HG03575 (cell line): ENCODE data around the gene DVL1.
"Not testable (repeated sequence)": the region's sequence is repeated elsewhere in the genome, so short reads cannot be mapped to it uniquely, and the experiment has no call there.

ENCODE experiments used
- ATAC-seq: cut with Tn5 transposase; IDR thresholded peaks from one replicate; pipeline ENCODE4 v1.9.1; 2021; ENCODE audit not compliant: unreplicated experiment, insufficient number of reproducible peaks, low FRiP score; ENCODE audit errors: extremely low read depth

DVL1 gene

DNA sequence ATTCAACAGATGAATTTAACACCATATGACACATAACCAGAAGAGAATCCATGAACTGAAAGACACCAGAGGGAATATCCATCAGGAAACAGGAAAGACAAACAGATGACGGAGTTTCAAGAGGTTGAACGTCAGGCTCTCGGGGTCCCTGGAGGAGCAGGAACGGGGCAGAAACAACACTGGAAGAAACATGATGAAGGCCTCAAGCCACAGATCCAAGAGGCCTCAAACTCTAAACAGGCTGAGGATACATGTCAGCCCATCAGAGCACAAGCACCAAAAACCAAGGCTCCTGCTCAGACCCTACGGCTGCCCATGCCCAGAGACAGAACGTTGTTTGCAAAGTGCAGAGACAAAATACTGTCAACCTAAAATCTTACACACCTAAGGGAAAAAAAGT, 31.8 kb downstream of the DVL1 start:
- no peak for ATAC-seq

DNA sequence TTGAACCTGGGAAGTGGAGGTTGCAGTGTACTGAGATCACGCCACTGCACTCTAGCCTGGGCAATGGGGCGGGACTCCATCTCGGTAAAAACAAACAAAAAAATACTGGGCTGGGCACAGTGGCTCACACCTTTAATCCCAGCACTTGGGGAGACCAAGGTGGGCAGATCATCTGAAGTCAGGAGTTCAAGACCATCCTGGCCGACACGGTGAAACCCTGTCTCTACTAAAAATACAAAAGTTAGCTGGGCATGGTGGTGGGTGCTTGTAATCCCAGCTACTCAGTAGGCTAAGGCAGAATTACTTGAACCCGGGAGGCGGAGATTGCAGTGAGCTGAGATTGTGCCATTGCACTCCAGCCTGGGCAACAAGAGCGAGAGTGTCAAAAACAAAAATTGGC, 33.0 kb downstream of the DVL1 start:
- ATAC-seq: not testable (repeated sequence)

DNA sequence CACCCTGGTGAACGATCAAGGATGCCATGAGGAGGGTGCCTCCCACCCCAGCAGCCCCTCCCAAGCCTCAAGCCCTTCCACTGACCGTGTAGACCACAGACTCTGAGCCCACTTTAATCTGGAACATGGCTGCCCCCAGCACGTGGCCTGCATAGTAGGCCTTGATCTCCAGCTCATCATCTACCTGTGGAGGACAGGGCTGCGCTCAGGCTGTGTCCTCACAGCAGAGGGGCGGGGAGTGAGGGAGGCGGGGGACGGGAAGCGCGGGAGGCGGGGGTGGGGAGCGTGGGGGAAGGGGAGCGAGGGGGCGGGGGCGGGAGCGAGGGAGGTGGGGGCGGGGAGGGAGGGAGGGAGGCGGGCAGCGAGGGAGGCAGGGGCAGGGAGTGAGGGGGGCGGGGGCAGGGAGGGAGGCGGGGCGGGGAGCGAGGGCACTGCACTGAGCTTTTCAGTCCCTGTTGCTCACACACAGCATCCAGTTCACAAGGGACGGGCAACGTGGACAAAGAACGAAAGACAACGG, 33.7 kb downstream of the DVL1 start:
- no peak for ATAC-seq

DNA sequence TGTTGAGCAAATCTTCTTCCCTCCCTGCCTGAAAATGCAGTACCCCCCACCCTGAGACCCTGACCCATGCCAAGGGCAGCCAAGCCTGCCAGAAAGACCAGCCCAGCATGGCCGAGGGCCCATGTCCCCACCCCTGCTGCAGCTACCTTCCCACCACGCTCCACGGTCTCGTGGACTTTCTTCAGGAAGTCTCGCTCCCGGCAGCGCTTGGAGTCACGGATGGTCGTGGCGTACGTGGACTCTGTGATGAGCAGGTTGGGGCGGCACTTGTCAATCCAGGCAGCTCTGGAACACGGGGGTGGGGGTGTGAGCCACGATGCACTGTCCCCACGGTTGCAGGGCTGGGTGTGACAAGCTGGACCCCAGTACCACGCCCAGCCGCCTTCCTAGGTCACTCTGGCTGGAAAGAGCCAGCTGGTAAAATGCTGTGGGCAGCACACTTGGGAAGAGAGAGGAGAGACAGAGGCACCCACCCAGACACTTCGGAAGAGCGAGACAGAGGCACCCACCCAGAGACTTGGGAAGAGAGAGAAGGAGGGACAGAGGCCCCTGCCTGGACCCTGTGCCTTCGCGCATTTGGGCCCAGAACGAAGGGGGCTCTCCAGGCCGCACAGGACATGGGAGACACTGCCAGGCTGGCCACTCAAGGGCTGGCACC, 34.4 kb downstream of the DVL1 start:
- no peak for ATAC-seq

GRCh38 chr1:1314237-1314586, 35.0 kb downstream of the DVL1 start:
- no peak for ATAC-seq

- no peak for ATAC-seq
These were observed 35.5 kb downstream of the DVL1 start for GRCh38 chr1:1313500-1314236.

DNA sequence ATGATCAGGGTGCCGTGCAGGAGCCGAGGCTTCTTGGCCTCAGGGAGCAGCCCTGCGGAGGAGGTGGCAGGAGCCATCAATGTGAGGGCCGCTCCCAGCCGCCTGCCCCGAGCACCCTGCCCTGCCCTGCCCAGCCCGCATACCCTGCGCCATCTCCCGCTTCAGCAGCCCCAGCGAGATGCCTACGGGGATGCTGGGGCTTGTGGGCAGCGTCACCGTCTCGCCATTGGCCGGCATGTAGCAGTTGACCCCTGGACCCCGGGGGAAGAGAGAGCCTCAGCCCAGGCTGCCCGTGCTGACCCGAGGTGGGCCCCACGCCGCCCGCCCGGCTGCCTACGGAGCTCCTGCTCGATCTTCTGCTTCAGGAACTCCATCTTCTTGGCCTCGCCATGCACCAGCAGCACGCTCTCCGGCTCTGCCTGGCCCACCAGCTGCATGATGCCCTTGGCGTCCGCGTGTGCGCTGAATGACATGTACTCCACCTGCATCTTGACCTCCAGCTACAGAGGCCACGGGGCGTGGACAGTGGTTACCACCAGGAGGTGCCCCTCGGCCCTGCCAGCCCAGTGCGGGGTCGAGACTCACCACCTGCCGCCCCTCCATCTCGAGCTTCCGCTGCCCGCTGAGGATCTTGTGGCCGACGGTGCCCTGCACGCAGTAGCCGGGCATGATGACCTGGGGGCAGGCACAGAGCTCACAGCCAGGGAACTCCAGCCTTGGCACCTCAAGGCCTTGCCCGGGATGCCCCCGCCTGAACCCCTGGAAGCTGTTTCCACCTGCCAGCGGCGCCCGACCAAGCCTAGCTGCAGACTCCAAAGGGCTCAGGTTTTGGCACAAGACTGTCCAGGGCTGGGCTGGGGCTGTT, 36.5 kb downstream of the DVL1 start:
- ATAC-seq: no peak

GRCh38 chr1:1311107-1312104, 37.8 kb downstream of the DVL1 start:
- ATAC-seq: no peak

DNA sequence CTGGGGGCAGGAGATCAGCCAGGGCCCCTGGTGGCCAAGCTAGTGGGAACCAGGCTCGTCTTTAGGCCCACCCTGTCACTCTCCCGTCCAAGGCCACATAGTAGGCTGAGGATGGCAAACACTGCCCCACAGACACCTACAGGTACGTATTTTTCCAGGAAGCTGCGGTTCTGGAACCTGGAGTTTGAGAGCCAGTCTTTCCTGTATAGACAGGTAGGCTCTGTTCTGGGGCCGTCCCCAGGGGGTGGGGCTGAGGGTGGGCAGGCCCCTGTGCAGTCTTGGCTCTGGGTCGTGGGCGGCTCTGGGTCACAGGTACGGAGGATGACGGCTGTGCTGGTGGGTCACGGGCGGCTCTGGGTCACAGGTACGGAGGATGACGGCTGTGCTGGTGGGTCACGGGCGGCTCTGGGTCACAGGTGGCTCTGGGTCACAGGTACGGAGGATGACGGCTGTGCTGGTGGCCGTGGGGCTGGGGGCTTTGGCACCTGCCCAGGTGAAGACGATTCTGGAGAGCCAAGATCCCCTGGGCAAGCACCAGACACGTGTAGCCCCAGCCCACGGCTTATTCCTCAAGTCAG, 38.7 kb downstream of the DVL1 start:
- ATAC-seq: no peak

- no peak for ATAC-seq
These were observed 39.2 kb downstream of the DVL1 start for GRCh38 chr1:1310109-1310385.

DNA sequence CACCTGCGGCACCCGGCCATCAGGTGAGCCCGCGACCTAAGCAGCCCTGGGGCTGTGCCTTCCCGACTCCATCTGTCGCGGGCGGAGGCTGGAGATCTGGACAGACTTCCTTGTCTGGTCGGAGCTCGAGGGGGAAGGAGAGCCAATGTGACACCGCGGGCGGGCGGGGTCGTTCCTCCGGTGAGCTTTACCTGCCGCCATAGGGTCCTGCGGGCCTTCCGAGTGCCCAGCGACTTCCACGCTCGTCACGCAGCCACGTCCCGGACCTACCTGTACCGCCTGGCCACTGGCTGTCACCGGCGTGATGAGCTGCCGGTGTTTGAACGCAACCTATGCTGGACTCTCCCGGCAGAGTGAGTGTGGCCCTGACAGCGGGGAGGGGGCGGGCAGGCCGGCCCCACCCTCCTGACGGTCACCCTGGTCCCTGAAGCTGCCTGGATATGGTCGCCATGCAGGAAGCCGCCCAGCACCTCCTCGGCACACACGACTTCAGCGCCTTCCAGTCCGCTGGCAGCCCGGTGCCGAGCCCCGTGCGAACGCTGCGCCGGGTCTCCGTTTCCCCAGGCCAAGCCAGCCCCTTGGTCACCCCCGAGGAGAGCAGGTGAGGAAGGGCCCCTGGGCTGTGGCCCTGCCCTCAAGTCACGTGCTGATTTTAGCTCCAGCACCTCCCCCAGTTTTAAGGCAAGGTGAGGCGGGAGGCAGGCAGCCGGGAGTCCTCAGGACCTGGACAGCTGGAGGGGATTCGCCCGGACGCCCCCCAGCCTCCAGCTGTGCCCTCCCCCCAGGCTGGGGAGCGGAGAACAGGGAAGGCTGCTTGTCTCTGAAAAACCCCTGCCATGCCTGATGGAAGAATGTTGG, 39.7 kb downstream of the DVL1 start:
- no peak for ATAC-seq

DNA sequence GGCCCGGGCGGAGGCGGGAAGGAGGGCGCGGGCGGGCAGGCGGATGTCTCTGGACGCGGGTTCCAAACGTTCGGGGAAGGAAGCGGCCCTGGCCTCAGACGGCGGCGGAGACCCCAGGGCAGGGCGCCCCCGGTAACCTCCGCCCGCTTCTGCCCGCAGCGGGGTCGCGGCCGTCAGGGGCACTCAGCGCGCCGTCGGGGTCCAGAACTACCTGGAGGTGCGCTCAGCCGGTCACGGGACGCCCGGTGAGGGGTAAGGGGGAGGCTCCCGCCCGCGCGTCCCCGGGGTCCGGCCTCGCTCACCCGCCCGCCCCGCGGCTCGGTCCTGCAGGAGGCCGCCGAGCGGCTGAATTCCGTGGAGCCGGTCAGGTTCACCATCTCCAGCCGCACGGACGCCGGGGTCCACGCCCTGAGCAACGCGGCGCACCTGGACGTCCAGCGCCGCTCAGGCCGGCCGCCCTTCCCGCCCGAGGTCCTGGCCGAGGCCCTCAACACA, 40.4 kb downstream of the DVL1 start:
- ATAC-seq: no peak

DNA sequence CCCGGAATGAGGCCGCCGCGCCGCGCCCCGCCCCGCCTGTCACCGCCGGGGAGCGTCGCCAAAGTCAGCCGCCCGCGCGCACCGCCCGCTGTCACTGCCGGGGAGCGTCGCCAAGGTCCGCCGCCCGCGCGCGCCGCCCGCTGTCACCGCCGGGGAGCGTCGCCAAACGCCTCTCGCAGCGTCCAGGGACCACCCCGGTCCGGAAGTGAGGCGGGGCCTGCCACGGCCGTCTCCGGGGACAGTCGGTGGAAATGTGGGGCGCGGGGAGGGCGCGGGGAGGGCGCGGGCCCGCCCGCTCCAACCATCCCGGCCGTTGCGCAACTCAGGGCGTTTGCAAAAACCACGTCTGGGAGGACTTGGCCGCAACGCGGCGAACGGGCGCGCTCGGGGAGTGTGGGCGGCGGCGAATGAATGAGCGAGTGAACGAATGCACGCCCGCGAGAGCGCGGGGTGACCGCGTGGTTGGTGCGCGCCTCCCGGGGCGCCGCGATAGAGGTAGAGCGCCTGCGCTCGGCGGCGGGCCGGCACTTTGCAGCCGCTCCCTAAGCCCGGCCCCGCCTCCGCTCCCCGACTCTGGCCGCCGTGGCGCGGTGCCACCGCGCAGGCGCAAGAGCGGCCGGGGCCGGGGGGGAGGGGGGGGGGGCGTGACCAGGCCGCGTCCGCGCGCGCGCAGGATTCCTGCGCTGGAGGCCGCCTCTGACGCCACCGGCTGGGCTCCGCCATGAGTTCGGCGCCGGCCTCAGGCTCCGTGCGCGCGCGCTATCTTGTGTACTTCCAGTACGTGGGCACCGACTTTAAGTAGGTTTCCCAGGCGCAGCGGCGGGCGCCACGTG, 41.1 kb downstream of the DVL1 start, which contains the start of the genes ACAP3 and PUSL1:
Gene ACAP3 (minus strand): TSS at position 8 of the 833 bp plus-strand sequence. CDS start 115 bp downstream, outside the sequence.
Gene PUSL1 (plus strand): TSS at position 675 of the 833 bp plus-strand sequence. CDS start 47 bp downstream, at position 722.
- ATAC-seq: no peak

DNA sequence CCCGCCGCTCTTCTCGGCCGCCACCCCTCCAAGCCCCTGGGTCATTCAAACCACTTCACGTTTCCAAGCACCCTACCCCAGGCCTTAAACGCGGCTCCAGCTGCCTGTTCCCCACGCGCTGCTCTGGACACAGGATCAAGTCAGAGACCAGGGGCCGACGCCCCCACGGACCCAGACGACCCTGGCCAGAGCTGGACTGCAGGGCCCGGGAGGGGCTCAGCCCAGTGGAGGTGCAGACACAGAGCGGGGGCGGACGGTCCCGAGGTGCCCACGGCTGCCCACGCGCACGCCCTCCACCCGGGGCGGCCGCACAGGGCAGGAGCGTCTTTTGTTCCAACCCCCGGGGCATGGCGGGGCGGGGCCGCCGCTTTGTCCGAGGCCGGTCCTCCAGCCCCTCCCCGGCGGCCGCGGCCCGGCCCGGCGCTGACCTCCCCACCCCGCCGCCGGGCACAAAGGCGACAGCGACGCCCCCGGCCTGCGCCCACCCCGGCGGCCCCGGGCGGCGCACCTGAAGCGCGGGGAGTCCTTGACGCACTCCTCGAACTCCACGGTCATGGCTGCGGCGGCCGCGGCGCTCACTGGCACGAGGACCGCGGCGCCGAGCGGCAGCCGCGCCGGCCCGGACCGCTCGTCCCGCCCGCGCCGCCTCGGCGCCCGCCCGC, 41.8 kb downstream of the DVL1 start:
- no peak for ATAC-seq

DNA sequence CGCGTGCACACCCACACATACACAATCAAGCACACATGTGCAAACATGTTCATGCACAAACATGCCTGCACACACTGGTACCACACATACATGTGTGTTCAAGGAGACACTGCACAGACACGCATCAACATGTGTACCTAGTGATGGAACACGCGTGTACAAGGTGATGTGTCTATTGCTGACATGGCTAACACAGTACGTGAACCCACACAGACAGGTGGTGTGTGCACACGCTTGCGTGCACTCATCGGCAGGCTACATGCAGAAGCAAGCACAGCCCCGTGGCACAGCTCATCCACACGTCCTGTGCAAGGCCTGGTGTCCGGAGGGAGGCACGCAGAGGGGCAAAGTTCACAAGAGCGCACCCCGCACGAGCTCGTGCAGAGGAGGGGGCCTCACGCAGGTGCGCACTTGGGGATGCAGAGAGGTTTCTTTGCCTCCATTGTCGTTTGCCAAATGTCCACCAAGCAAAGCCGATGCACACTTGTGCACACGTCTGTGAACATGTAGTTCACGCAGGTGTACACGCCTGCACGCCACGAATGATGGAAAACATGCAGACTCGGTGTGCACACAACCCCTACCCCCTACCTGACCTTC, 42.5 kb downstream of the DVL1 start:
- ATAC-seq: no peak
